ENCODE data around the gene TGFB1I1. TPM values are rescaled to one million over a fixed set of nuclear protein-coding genes. Genes with fewer than 3 reads are reported as not detected.
A peak's percentile ranks its signal among the peaks of the same experiment; 100 is the strongest.
"Not testable (repeated sequence)": the region's sequence is repeated elsewhere in the genome, so short reads cannot be mapped to it uniquely, and the experiment has no call there.

TGFB1I1 gene
- total RNA-seq, 1 donor from 2014 or later, result 25.6 TPM

- Mint-ChIP-seq H3K27ac (no peak overlapping the region), H3K4me1 (ENCODE audit: unreplicated experiment) (no peaks in the 10 kb centered on the region), H3K4me3 (no peak overlapping the region), H3K27me3 (no peaks in the 10 kb centered on the region), H3K36me3 (no peaks in the 10 kb centered on the region), H3K9me3 (no peaks in the 10 kb centered on the region)
- no peak for TF ChIP-seq CTCF (conservative IDR thresholded peaks at IDR 0.05)
- no peak for DNase-seq (ENCODE audit: extremely low spot score, unreplicated experiment)
Measured at GRCh38 chr16:31436221-31437045, 35.5 kb upstream of the TGFB1I1 start.

- no peak overlapping the region for H3K4me3 Mint-ChIP-seq
- no peak for DNase-seq (ENCODE audit: extremely low spot score, unreplicated experiment)
- H3K36me3 Mint-ChIP-seq, result no peaks in the 10 kb centered on the region
- H3K9me3 Mint-ChIP-seq, result no peaks in the 10 kb centered on the region
- H3K4me1 Mint-ChIP-seq (ENCODE audit: unreplicated experiment), result peaks cover 5% of the 10 kb centered on the region
- H3K27ac Mint-ChIP-seq, result no peak overlapping the region
- TF ChIP-seq CTCF (conservative IDR thresholded peaks at IDR 0.05), result no peak
- H3K27me3 Mint-ChIP-seq, result peaks cover 3% of the 10 kb centered on the region
Measured at GRCh38 chr16:31438414-31438813, 33.5 kb upstream of the TGFB1I1 start.

GRCh38 chr16:31439023-31439422, 32.9 kb upstream of the TGFB1I1 start:
- H3K9me3 Mint-ChIP-seq; H3K27me3 Mint-ChIP-seq; DNase-seq (ENCODE audit: extremely low spot score, unreplicated experiment); H3K36me3 Mint-ChIP-seq; H3K27ac Mint-ChIP-seq; H3K4me1 Mint-ChIP-seq (ENCODE audit: unreplicated experiment); H3K4me3 Mint-ChIP-seq: not testable (repeated sequence)

GRCh38 chr16:31439519-31439918, 32.4 kb upstream of the TGFB1I1 start:
- Mint-ChIP-seq H3K4me3 (no peak overlapping the region), H3K27me3 (peaks cover 3% of the 10 kb centered on the region), H3K4me1 (ENCODE audit: unreplicated experiment) (peaks cover 5% of the 10 kb centered on the region), H3K9me3 (no peaks in the 10 kb centered on the region), H3K36me3 (no peaks in the 10 kb centered on the region), H3K27ac (no peak overlapping the region)
- no peak for TF ChIP-seq CTCF (conservative IDR thresholded peaks at IDR 0.05)
- DNase-seq (ENCODE audit: extremely low spot score, unreplicated experiment), result no peak

GRCh38 chr16:31440516-31441184, 31.3 kb upstream of the TGFB1I1 start:
- no peak for DNase-seq (ENCODE audit: extremely low spot score, unreplicated experiment)
- no peaks in the 10 kb centered on the region for H3K9me3 Mint-ChIP-seq
- H3K4me1 Mint-ChIP-seq (ENCODE audit: unreplicated experiment), result peaks cover 5% of the 10 kb centered on the region
- H3K4me3 Mint-ChIP-seq, result peak overlapping the region; percentile 2
- H3K27ac Mint-ChIP-seq, result no peak overlapping the region
- no peaks in the 10 kb centered on the region for H3K36me3 Mint-ChIP-seq
- no peak for TF ChIP-seq CTCF (conservative IDR thresholded peaks at IDR 0.05)
- H3K27me3 Mint-ChIP-seq, result peaks cover 8% of the 10 kb centered on the region

GRCh38 chr16:31441956-31442355, 30.0 kb upstream of the TGFB1I1 start:
- DNase-seq (ENCODE audit: extremely low spot score, unreplicated experiment), result no peak
- Mint-ChIP-seq H3K4me1 (ENCODE audit: unreplicated experiment) (peaks cover 5% of the 10 kb centered on the region), H3K36me3 (no peaks in the 10 kb centered on the region), H3K9me3 (no peaks in the 10 kb centered on the region), H3K4me3 (peak overlapping the region; percentile 86), H3K27ac (peak overlapping the region; percentile 50), H3K27me3 (peaks cover 8% of the 10 kb centered on the region)
- TF ChIP-seq CTCF (conservative IDR thresholded peaks at IDR 0.05), result no peak

GRCh38 chr16:31445931-31446330, 26.0 kb upstream of the TGFB1I1 start:
- not testable (repeated sequence) for H3K4me3 Mint-ChIP-seq; H3K9me3 Mint-ChIP-seq; H3K36me3 Mint-ChIP-seq; H3K27me3 Mint-ChIP-seq; DNase-seq (ENCODE audit: extremely low spot score, unreplicated experiment); H3K27ac Mint-ChIP-seq; H3K4me1 Mint-ChIP-seq (ENCODE audit: unreplicated experiment)

Data from type B pancreatic cell (in vitro differentiated cells).